Breast epithelium (tissue), 3 donors: Measurements from ENCODE around the gene PEX16.

ENCODE experiments used
- CTCF ChIP-seq, 3 donors: fragments of 450-650 bp; IDR thresholded peaks; one replicate each; pipeline ENCODE4 v1.5.1; 2016 to 2017; ENCODE audit warnings: antibody characterized with exemption in 3 of 3, mild to moderate bottlenecking in 3 of 3, moderate library complexity in 3 of 3
- POLR2A ChIP-seq: fragments of 450-650 bp; IDR thresholded peaks from one replicate; pipeline ENCODE4 v1.6.1; 2016; ENCODE audit warnings: antibody characterized with exemption, mild to moderate bottlenecking, moderate library complexity
- POLR2AphosphoS5 ChIP-seq, 3 donors: sonication (generic); formaldehyde crosslinking; IDR thresholded peaks; one replicate each; pipeline ENCODE4 v1.6.1; 2017; ENCODE audit warnings: antibody characterized with exemption in 3 of 3

- TF ChIP-seq CTCF (IDR thresholded peaks at IDR 0.05) (no peak), POLR2A (no peak), POLR2AphosphoS5 (IDR thresholded peaks at IDR 0.05) (no peak)
Observed at GRCh38 chr11:45864041-45864440, 53.6 kb downstream of the PEX16 start.
